GM21423 (cell line): ENCODE results near the gene PCNX1.
"Not testable (repeated sequence)": the region's sequence is repeated elsewhere in the genome, so short reads cannot be mapped to it uniquely, and the experiment has no call there.

Experiments
- ATAC-seq: cut with Tn5 transposase; IDR thresholded peaks from one replicate; pipeline ENCODE4 v1.9.1; 2021; ENCODE audit warnings: mild to moderate bottlenecking, moderate library complexity; ENCODE audit not compliant: unreplicated experiment

PCNX1 gene

GRCh38 chr14:71142375-71143038 lies 235.2 kb downstream of the PCNX1 start:
- ATAC-seq = peak; percentile 36

GRCh38 chr14:71143381-71144290 lies 236.4 kb downstream of the PCNX1 start:
- ATAC-seq = no peak

DNA sequence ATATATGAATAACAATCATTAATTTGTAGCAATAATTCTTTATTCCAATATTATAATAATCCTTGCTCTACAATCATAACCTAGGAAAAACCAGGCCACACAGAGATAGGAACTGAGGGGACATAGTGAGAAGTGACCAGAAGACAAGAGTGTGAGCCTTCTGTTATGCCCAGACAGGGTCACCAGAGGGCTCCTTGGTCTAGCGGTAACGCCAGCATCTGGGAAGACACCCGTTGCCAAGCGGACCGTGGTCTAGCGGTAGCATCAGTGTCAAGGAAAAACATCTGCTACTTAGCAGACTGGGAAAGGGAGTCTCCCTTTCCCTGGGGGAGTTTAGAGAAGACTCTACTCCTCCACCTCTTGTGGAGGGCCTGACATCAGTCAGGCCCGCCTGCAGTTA lies 240.1 kb downstream of the PCNX1 start:
- not testable (repeated sequence) for ATAC-seq

DNA sequence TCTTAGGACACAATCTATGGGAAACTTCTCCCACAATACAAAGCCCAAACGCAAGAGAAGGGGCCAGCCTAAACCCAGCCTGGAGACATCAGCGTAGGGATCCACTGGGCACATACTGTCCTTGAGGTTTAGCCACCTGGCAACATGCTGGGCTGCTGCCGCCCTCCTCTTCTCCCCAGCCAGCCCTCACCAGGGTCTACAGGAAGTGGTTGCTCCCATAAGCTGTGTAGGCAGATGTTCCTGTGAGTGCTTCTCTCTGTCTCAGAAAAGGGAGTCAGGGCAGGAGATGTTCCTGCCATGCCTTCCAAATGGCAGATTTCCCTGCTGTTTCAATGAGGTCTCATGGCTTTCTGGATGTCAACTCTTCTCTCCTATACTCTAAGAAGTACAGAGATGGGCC lies 241.4 kb downstream of the PCNX1 start:
- ATAC-seq = no peak

GRCh38 chr14:71150737-71151136 lies 243.5 kb downstream of the PCNX1 start:
- no peak for ATAC-seq

- no peak for ATAC-seq
These were observed 248.5 kb downstream of the PCNX1 start for GRCh38 chr14:71155743-71156142.

DNA sequence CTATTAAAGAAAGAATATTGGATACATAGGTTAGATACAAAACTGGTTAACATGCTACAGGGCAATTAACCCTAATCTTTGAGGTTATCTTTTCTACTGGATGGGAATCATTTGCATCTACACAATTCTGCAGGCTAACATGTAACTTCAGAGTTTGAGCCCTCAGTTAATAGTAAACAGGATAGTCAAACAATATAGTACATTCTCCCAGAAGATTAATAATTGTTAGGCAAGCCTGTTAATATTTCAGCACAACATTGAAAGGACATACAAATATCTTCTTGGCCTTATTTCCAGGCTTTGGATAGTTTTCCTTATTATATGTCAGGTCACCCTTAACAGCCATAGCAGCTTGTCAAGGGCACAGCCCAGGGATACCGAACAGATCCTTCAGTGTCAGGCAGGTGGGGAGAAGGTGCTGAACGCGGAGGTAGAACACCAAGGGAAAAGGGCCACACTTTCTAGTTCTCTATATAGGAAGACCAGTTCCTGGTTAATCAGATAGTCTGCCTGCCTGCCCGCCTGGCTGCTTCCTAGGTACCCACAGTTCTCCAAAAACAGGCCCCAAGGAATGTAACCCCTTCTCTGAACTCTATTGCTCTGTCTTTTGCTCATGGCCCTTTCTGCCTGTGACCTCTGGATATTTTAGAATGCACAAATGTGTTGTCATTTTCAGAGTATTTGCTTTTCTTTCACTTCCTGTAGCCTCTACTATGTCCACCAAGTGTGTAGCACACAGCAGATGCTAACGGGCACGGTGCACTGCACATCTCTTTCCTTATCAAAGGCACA lies 256.0 kb downstream of the PCNX1 start:
- ATAC-seq = no peak

GRCh38 chr14:71163842-71164629 lies 256.8 kb downstream of the PCNX1 start:
- no peak for ATAC-seq
